Right ventricle myocardium superior (tissue), 1 donor: ENCODE results near the gene MAN1C1. TPM values are rescaled to one million over a fixed set of nuclear protein-coding genes. Genes with fewer than 3 reads are reported as not detected.
"Not testable (repeated sequence)": the region's sequence is repeated elsewhere in the genome, so short reads cannot be mapped to it uniquely, and the experiment has no call there.

Source experiments
- ATAC-seq: fragments of 200-7000 bp; cut with Tn5 transposase; one replicate; pipeline ENCODE4 v1.9.1; 2020; ENCODE audit warnings: mild to moderate bottlenecking; ENCODE audit not compliant: poor library complexity
- DNase-seq: peaks from one replicate; pipeline ENCODE4 v3.0.0-alpha.2; 2020
- intact Hi-C: fragments of 100-400 bp; cut with DNase I; formaldehyde crosslinking; loops from one replicate; pipeline ENCODE4 v1.11.2; 2022
- total RNA-seq: library from RNA; stranded (reverse); fragmentation: NEBNext Ultra II Directional; extraction: Animal tissue kit (Norgen Biotek cat#: 25700); gene quantifications from one replicate; pipeline ENCODE4 v1.2.1, GENCODE V29; 2021
- donor health status: DM: no; HTN: yes; CAD: no; lungs with severe emphysema.

MAN1C1 gene
- total RNA-seq, 1 donor from 2014 or later = 17.5 TPM

- no peak for DNase-seq
- intact Hi-C loops = no loop called here
- no peak for ATAC-seq
These were observed 67.1 kb downstream of the MAN1C1 start for GRCh38 chr1:25683731-25684130.

GRCh38 chr1:25684216-25684965, 67.8 kb downstream of the MAN1C1 start:
- DNase-seq = peak; percentile 70
- ATAC-seq = peak; percentile 42
- intact Hi-C loops = no loop called here

GRCh38 chr1:25685211-25685750, 68.7 kb downstream of the MAN1C1 start:
- no peak for DNase-seq
- intact Hi-C loops = no loop called here
- ATAC-seq = no peak

- DNase-seq (peak; percentile 67), ATAC-seq (no peak)
- intact Hi-C loops = no loop called here
These were observed 69.5 kb downstream of the MAN1C1 start for GRCh38 chr1:25685938-25686665.

GRCh38 chr1:25687221-25688017, 70.8 kb downstream of the MAN1C1 start:
- intact Hi-C loops = no loop called here

GRCh38 chr1:25688390-25689119, 72.0 kb downstream of the MAN1C1 start:
- DNase-seq = peak; percentile 64
- intact Hi-C loops = no loop called here
- ATAC-seq = peak; percentile 54

More at GRCh38 chr1:25687221-25688017, 70.8 kb downstream of the MAN1C1 start:
- no peak for ATAC-seq
- no peak for DNase-seq

- DNase-seq (no peak), ATAC-seq (no peak)
- intact Hi-C loops = loop anchor here (10.0 kb wide), 1 partner anchor 95 kb away; no protein-coding TSS in a partner anchor
These were observed 73.2 kb downstream of the MAN1C1 start for GRCh38 chr1:25689686-25690381.

GRCh38 chr1:25690396-25690956, 73.9 kb downstream of the MAN1C1 start:
- ATAC-seq = no peak
- intact Hi-C loops = loop anchor here (10.0 kb wide), 1 partner anchor 94 kb away; no protein-coding TSS in a partner anchor
- no peak for DNase-seq

GRCh38 chr1:25691211-25691610, 74.6 kb downstream of the MAN1C1 start:
- DNase-seq (no peak), ATAC-seq (no peak)
- intact Hi-C loops = loop anchor here (10.0 kb wide), 1 partner anchor 94 kb away; no protein-coding TSS in a partner anchor

GRCh38 chr1:25692560-25692959, 76.0 kb downstream of the MAN1C1 start:
- DNase-seq = no peak
- ATAC-seq = no peak
- intact Hi-C loops = loop anchor here (10.0 kb wide), 1 partner anchor 92 kb away; no protein-coding TSS in a partner anchor

- DNase-seq (no peak), ATAC-seq (peak; percentile 26)
- intact Hi-C loops = loop anchor here (5.0 to 10.0 kb wide), 2 partner anchors 77 to 90 kb away; partner anchors contain the start of gene MAN1C1
These were observed 77.8 kb downstream of the MAN1C1 start for GRCh38 chr1:25694167-25695007.

GRCh38 chr1:25695090-25695770, 78.6 kb downstream of the MAN1C1 start:
- DNase-seq (peak; percentile 87), ATAC-seq (peak; percentile 89)
- intact Hi-C loops = loop anchor here (5.0 to 10.0 kb wide), 2 partner anchors 78 to 90 kb away; partner anchors contain the start of gene MAN1C1

- intact Hi-C loops = loop anchor here (5.0 to 10.0 kb wide), 2 partner anchors 79 to 89 kb away; partner anchors contain the start of gene MAN1C1
- ATAC-seq (no peak), DNase-seq (no peak)
These were observed 79.2 kb downstream of the MAN1C1 start for GRCh38 chr1:25695771-25696311.

- DNase-seq, ATAC-seq: not testable (repeated sequence)
- intact Hi-C loops = loop anchor here (5.0 to 10.0 kb wide), 2 partner anchors 79 to 88 kb away; partner anchors contain the start of gene MAN1C1
These were observed 80.1 kb downstream of the MAN1C1 start for GRCh38 chr1:25696643-25697042.
